Muscle of back (tissue), 11 donors: ENCODE data around the gene NCKIPSD. TPM values are rescaled to one million over a fixed set of nuclear protein-coding genes. Genes with fewer than 3 reads are reported as not detected.
A peak's percentile ranks its signal among the peaks of the same experiment; 100 is the strongest.

Experiments
- DNase-seq, 3 donors: peaks; one replicate each; pipeline versions ENCODE4 v3.0.0 to v3.0.0-alpha.2; 2013
- polyA plus RNA-seq, 10 donors: library from polyadenylated mRNA; unstranded; fragments of 120-200 nt; gene quantifications; one replicate each; pipeline ENCODE4 v1.2.1, GENCODE V29; 2013; ENCODE audit not compliant: insufficient read length in 10 of 10

The NCKIPSD gene
- polyA plus RNA-seq, 10 donors, result 5.9 to 11.2 (median 7.8) TPM

- DNase-seq, result no peak
Observed at GRCh38 chr3:48697952-48698351, 12.2 kb upstream of the NCKIPSD start.

DNA sequence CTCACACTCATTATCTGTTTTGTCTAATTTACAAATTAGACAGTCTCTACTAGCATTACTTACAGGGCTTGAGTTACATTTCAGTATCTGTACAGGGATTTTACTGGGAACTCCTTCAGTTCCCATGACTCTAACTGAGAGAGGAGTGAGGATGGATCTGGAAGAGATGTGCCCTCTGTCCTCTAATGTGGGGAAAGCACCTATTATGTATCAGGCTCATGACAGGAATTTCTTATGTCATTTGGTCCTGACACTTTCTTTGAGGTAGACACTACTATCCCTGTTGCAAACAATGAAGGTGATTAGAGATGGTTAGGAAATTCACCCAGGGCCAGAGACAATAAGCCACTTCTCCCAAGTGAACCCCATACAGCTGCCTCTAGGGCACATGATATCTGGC lies 10.9 kb upstream of the NCKIPSD start:
- DNase-seq, result no peak

GRCh38 chr3:48696156-48696555 lies 10.4 kb upstream of the NCKIPSD start:
- DNase-seq, result no peak

DNA sequence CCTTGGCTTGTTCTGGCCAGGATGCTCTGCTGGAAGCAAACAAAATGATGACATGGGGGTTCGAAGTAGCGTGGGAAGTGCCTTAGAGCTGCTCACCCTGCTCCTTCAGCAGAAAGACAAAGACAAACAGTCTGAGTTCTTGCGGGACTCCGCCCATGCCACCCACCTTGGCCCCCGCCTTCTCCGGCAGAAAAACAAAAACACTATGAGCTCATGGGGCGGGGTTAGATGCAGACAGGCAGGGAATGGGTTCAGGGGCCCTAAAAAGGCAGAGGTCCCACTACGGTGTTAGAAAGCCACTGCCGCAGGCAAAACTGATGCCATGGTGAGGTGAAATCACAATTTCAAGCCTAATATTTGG lies 9.7 kb upstream of the NCKIPSD start:
- peak in 1 of 3 donors; percentile 61 for DNase-seq

DNA sequence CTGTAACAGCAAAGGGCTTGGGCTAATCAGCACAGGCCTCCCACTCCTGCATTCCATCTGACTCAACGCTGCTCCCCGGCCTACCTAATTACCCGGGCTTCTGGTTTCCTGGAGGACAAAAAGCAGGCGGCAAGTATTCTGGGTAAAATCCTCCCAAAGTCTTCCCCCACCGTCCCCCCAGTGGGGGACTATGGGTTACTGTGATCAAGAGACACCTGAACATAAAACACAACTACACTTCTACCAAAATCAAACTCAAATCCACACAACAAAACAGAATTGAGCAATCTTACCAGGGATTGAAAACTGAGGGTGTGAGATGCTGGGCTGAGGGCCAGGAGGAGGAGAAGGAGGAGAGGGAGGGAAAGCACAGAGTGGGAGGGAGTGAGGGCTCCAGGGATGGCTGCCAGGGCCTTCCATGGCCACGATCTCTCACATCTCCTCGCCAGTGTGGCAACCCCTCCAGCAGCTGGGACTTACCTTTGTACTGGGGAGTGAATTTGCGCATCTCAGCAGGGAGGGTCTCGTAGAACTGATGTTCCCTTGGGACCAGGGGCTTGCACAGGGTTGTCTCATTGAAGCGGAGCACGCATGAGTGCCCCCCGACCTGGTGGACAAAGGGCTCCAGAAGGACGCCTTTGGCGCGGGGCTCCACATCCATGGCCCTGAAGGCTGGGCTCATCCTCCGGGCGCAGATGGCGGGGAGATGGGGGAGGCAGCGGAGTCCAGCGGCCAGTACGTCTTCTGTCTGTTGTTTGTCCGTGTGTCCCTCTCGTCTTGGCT lies 9.1 kb upstream of the NCKIPSD start:
- peak; percentile 58 to 64 (median 59) for DNase-seq

DNA sequence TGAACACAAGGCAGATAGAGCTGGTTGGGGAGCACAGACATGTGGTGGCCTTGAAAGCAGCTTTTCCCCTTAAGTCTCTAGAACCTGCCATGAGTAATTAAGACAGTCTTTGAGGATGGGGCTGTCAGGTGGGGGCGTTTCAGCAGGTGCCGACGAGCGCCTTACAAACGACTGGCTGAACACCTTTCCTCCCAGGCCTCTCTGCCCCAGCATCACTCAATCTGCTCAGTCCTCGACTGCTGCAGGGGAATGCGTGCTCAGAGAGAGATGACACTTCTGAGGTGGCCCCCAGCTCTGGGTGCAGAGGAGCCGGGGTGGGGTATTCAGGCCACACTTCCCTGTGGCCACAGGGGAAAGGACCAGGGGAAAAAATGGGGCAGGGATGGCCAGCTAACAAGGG lies 8.1 kb upstream of the NCKIPSD start:
- no peak for DNase-seq

- no peak for DNase-seq
Observed at GRCh38 chr3:48692551-48692950, 6.8 kb upstream of the NCKIPSD start.

DNA sequence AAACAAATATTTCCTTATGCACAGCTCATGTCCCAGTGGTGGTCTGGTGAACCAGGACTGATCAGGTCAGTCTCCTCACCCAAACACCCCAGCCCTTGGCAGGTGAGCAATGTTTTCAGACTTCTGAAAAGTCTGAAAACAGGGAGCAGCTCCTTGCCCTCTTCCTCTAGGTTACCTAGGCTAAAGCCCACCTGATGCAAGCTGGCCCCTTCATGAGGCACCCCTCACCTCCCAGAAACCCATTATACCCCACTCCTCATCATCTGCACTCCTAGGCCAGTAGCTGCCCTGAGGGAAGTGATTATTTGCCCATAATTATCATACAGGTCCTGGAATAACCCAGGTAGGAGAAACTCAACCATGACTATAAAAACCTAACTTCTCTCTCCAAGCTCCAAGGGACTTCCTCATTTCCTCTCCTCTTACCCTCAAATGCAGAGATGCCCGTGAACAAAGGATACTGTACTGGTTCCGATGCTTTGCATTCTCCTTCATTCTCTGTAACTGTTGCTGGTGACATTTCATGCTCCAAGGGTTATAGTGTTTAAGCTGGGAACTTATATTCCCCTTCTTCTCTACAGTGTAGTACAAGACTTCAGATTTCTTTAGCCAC lies 5.2 kb upstream of the NCKIPSD start:
- no peak for DNase-seq

- DNase-seq, result no peak
Observed at GRCh38 chr3:48689384-48689783, 3.7 kb upstream of the NCKIPSD start.

DNA sequence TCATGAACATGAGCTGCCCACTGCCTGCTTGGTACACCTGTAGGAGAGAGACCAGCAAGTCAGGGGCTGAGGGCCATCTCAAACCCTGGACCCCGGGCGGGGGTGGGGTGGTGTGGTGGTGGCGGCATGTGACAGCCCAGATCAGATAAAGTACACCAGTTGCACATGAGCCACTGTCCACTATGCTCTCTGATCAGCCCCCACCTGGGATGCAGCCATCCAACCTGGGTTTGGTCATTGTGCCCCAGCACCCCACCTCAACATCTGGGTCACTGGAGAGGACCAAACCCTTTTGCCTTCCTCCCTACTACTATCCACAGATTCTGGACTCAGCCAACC lies 3.0 kb upstream of the NCKIPSD start:
- DNase-seq, result no peak

DNA sequence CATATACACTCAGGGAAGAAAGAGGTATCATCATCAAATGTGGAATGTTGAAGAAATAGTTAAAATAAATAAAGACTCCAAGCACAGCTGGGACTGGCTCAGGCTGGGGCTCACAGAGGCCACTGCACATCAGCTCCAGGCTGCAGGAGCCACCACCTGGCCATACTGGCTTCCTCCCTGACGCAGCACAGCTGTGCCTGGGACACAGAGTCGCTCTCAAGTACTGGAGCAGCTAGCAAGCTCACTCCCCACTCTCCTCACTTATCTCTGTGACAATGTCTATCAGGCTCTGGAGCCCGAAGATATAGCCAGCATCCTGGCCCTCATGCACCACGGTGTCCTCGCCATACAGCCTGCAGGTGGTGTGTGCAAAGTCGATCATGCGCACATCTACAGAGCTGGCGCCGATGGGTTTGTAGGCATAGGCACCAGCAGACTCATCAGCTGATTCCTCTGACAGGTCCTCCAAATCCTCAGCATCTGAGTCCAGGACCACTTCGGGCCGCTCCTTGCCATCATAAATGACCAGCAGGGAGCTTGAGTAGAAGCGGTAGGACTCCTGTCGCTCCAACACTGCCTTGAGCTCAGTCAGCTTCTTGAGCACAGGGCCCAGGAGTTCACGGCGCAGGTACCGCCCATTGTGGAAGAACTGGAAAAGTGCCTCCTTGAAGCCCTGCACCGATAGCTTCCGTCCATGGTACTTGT lies 2.5 kb upstream of the NCKIPSD start:
- no peak for DNase-seq

- DNase-seq, result no peak
Observed at GRCh38 chr3:48687220-48687678, 1.5 kb upstream of the NCKIPSD start.

- no peak for DNase-seq
Observed at GRCh38 chr3:48686538-48687219, 964 bp upstream of the NCKIPSD start.

DNA sequence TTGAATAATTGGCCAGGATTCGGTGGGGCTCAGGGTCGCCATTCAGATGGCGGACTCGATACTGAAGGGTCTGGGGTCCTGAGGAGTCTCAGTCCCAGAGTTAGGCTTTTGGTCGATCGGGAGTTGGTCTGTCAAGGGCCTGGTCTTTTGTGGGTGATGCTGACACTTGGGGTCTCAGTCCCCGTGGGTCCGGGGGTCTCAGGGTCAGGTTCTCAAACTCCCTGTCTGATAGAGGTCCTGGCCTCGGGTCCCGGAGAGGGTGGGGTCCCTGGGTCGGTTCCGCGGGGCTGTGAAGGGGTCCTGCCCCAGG lies 467 bp downstream of the NCKIPSD start:
- DNase-seq, result no peak

GRCh38 chr3:48684480-48685143 lies 1.1 kb downstream of the NCKIPSD start:
- DNase-seq, result peak in 1 of 3 donors; percentile 43

DNA sequence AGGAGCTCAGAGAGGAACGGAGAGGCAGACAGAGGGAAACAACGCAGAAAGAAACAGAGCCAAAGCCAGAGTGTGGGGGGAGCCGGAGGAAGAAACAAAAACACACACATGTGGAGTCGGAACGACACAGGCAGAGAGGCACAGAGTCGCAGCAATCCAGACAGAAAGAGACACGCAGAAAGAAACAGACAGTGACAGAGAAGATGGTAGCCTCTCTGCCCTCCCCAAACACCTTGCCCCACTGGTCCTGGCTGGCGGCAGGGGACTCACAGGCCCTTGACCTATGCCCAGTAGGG lies 1.7 kb downstream of the NCKIPSD start:
- no peak for DNase-seq

DNA sequence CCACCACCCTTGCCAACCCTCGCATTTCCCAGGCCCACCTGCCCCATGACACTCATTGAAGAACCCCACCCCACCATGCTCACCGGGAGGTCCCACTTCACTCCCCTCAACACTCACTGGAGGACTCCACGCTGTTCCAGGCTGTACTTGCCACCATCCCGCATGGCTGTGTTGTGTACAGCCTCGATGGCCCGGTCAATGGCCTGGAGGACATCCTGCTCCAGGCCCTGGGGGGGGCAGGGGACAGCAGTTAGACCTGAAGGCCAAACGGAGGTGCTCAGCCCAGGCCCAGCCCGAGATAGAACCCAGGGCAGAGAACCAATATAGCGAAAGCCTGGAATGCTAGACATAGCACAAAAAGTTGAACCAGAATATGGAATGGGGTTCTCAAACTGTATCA lies 2.9 kb downstream of the NCKIPSD start:
- no peak for DNase-seq

DNA sequence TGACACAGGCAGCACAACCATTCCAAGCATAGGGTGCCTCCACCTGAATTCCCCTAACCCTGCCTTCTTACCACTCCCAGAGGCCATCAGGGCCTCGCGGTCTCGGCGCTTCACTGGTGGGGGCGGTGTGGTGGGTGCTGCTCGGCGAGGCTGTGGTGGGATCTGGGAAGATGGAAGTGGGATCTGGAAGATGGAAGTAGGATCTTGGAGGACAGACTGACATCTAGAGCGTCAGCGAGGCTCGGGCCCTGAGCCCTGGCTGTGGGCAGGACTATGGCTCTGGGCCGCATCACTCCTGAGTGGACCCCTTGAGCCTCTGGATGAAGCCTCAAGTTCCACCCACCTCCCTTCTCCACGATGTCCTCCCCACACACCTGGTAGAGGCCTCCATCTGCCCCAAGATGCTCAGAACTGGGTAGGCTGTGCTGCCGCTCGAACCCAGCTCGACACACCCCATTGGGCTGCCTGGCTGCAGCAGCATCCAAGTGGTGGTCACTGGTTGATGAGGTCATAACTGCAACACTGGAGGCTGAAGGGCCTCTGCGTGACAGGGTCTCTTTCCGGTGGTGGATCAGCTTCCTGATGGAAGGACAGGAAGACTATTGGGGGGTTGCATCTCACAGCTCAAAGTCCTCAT lies 3.6 kb downstream of the NCKIPSD start:
- DNase-seq, result no peak

GRCh38 chr3:48681541-48681880 lies 4.2 kb downstream of the NCKIPSD start:
- no peak for DNase-seq

GRCh38 chr3:48680811-48681540 lies 4.7 kb downstream of the NCKIPSD start:
- DNase-seq, result no peak
